SK-N-SH (cell line): ENCODE data around the gene C18orf63. TPM values are rescaled to one million over a fixed set of nuclear protein-coding genes. Genes with fewer than 3 reads are reported as not detected.

Experiments used
- CTCF ChIA-PET: fragments of 300-600, 350-600 bp; formaldehyde crosslinking; extraction: SDS; loops from one replicate; lab custom pipeline; 2021; lab: Yijun Ruan, JAX
- POLR2A ChIA-PET: fragments of 350-600 bp; sonication (Branson Sonifier 250); formaldehyde crosslinking; extraction: SDS; loops from one replicate; lab custom pipeline; 2020; ENCODE audit warnings: antibody characterized with exemption, inconsistent platforms; lab: Yijun Ruan, JAX
- DNase-seq: peaks from one replicate; pipeline ENCODE4 v3.0.0; 2012
- H2AFZ ChIP-seq: fragments of 200-600 bp; sonication (generic); 2 replicates; pipeline ENCODE4 v1.8.1; 2016; ENCODE audit warnings: antibody characterized with exemption, mild to moderate bottlenecking, low read depth
- H3F3A ChIP-seq: fragments of 200-600 bp; sonication (generic); replicated peaks from 2 replicates; pipeline ENCODE3; 2016; ENCODE audit warnings: antibody characterized with exemption, mild to moderate bottlenecking; ENCODE audit not compliant: insufficient read depth
- H3K27ac ChIP-seq, 2 experiments: fragments of 200-500 bp in 1 of 2; fragments of 200-600 bp in 1 of 2; sonication (Bioruptor generic) in 1 of 2; sonication (generic), shearing (Covaris generic) in 1 of 2; 2 replicates each; pipeline versions ENCODE4 v1.5.1 to v1.6.1; 2014 to 2016; ENCODE audit warnings: low read depth in 2 of 2, inconsistent platforms in 1 of 2, low read length in 1 of 2, mild to moderate bottlenecking in 1 of 2, mixed read lengths in 1 of 2
- H3K27me3 ChIP-seq: fragments of 200-600 bp; sonication (generic), shearing (Covaris generic); 2 replicates; pipeline ENCODE4 v1.6.1; 2016; ENCODE audit warnings: mixed run types; ENCODE audit not compliant: insufficient read depth
- H3K36me3 ChIP-seq, 2 experiments: fragments of 200-500 bp in 1 of 2; fragments of 200-600 bp in 1 of 2; sonication (Bioruptor generic) in 1 of 2; sonication (generic) in 1 of 2; replicated peaks in 1 of 2; 2 replicates each; pipeline versions ENCODE3 to v1.5.1; 2014 to 2016; ENCODE audit warnings: low read length in 1 of 2, mild to moderate bottlenecking in 1 of 2; ENCODE audit not compliant: insufficient read depth in 2 of 2, control insufficient read depth in 1 of 2
- H3K4me1 ChIP-seq, 2 experiments: fragments of 200-500 bp in 1 of 2; fragments of 200-600 bp in 1 of 2; sonication (Bioruptor generic) in 1 of 2; sonication (generic), shearing (Covaris generic) in 1 of 2; 2 replicates each; pipeline versions ENCODE4 v1.5.1 to v1.6.1; 2014 to 2016; ENCODE audit warnings: low read depth in 1 of 2, low read length in 1 of 2, mixed run types in 1 of 2; ENCODE audit not compliant: insufficient read depth in 2 of 2, control insufficient read depth in 1 of 2
- H3K4me2 ChIP-seq: fragments of 200-600 bp; sonication (generic), shearing (Covaris generic); 2 replicates; pipeline ENCODE4 v1.6.1; 2017; ENCODE audit warnings: mixed run types
- H3K4me3 ChIP-seq, 2 experiments: fragments of 200-500 bp in 1 of 2; fragments of 200-600 bp in 1 of 2; sonication (Bioruptor generic) in 1 of 2; sonication (generic), shearing (Covaris generic) in 1 of 2; 2 replicates each; pipeline versions ENCODE4 v1.5.1 to v1.8.1; 2014 to 2016; ENCODE audit warnings: low read depth in 2 of 2, inconsistent platforms in 1 of 2, low read length in 1 of 2, mild to moderate bottlenecking in 1 of 2, mixed read lengths in 1 of 2, moderate library complexity in 1 of 2
- H3K79me2 ChIP-seq: fragments of 200-600 bp; sonication (generic); 2 replicates; pipeline ENCODE4 v1.8.1; 2017; ENCODE audit warnings: mild to moderate bottlenecking; ENCODE audit not compliant: insufficient read depth
- H3K9ac ChIP-seq: fragments of 200-600 bp; sonication (generic); 2 replicates; pipeline ENCODE4 v1.6.1; 2017; ENCODE audit warnings: mixed run types
- H3K9me2 ChIP-seq: fragments of 200-600 bp; sonication (generic); 2 replicates; pipeline ENCODE4 v1.6.1; 2017; ENCODE audit warnings: mixed run types
- H3K9me3 ChIP-seq: fragments of 200-600 bp; sonication (generic); 2 replicates; pipeline ENCODE4 v1.6.1; 2017; ENCODE audit warnings: mixed run types, mild to moderate bottlenecking, moderate library complexity
- H4K20me1 ChIP-seq: fragments of 200-600 bp; sonication (generic); 2 replicates; pipeline ENCODE4 v1.6.1; 2017; ENCODE audit warnings: mild to moderate bottlenecking, mixed run types; ENCODE audit not compliant: insufficient read depth
- CHD2 ChIP-seq: fragments of 150-350 bp; IDR thresholded peaks from 2 replicates; pipeline ENCODE4 v1.6.1; 2018; ENCODE audit warnings: low read length; ENCODE audit not compliant: partially characterized antibody
- EP300 ChIP-seq, 2 experiments: IDR thresholded peaks; 2 replicates each; pipeline versions ENCODE4 v1.4.0 to v1.6.1; 2012; ENCODE audit warnings: borderline replicate concordance in 1 of 2, low read depth in 1 of 2, low read length in 1 of 2
- FOXJ3 ChIP-seq: sonication (generic); formaldehyde crosslinking; IDR thresholded peaks from 2 replicates; pipeline ENCODE4 v1.5.1; 2020; ENCODE audit warnings: mild to moderate bottlenecking, missing genetic modification reagents
- FOXM1 ChIP-seq: IDR thresholded peaks from 2 replicates; pipeline ENCODE4 v1.4.0; 2012; ENCODE audit warnings: low read depth, mild to moderate bottlenecking
- GABPA ChIP-seq: IDR thresholded peaks from 2 replicates; pipeline ENCODE4 v1.4.0; 2012; ENCODE audit warnings: low read depth, mild to moderate bottlenecking
- JUND ChIP-seq: IDR thresholded peaks from 2 replicates; pipeline ENCODE4 v1.4.0; 2012
- NRF1 ChIP-seq: IDR thresholded peaks from 2 replicates; pipeline ENCODE4 v1.6.1; 2012; ENCODE audit warnings: low read depth, mild to moderate bottlenecking, low read length
- POLR2AphosphoS5 ChIP-seq: IDR thresholded peaks from 2 replicates; pipeline ENCODE4 v1.6.1; 2012; ENCODE audit warnings: low read depth, low read length
- RCOR1 ChIP-seq: fragments of 150-350 bp; IDR thresholded peaks from 2 replicates; pipeline ENCODE4 v1.6.1; 2017; ENCODE audit warnings: antibody characterized with exemption, low read length
- RFX5 ChIP-seq: IDR thresholded peaks from 2 replicates; pipeline ENCODE4 v1.6.1; 2012; ENCODE audit warnings: mild to moderate bottlenecking, improper control_type of control experiment, low read length
- SIN3A ChIP-seq: IDR thresholded peaks from 2 replicates; pipeline ENCODE4 v1.6.1; 2012; ENCODE audit warnings: low read depth, mild to moderate bottlenecking, low read length, moderate library complexity, borderline replicate concordance
- TCF12 ChIP-seq: IDR thresholded peaks from 2 replicates; pipeline ENCODE4 v1.4.0; 2012
- TEAD4 ChIP-seq: IDR thresholded peaks from 2 replicates; pipeline ENCODE4 v1.4.0; 2012; ENCODE audit warnings: mild to moderate bottlenecking, borderline replicate concordance; ENCODE audit not compliant: insufficient read depth
- WGBS: methylation state at CpG from one replicate; pipeline ENCODE4 v1.1.6; 2017; ENCODE audit warnings: low lambda C conversion rate; 5-methylcytosine and 5-hydroxymethylcytosine counted together
- polyA plus RNA-seq, 3 experiments: library from polyadenylated mRNA; depleted of rRNA; stranded (reverse); fragments of >200 nt; gene quantifications; 2 replicates each; pipeline ENCODE4 v1.2.3, GENCODE V29; 2012
- TF ChIP-seq, protein P1 (sequence below): IDR thresholded peaks from 2 replicates; pipeline ENCODE4 v1.4.0; 2012; ENCODE audit warnings: low read depth, borderline replicate concordance
- TF ChIP-seq, protein P2 (sequence below): IDR thresholded peaks from 2 replicates; pipeline ENCODE4 v1.6.1; 2012; ENCODE audit warnings: mild to moderate bottlenecking, low read depth, low read length, moderate library complexity
- TF ChIP-seq, protein P3 (sequence below): fragments of 200-600 bp; sonication (generic); IDR thresholded peaks from 2 replicates; pipeline ENCODE4 v1.6.1; 2017; ENCODE audit warnings: antibody characterized with exemption, mild to moderate bottlenecking, moderate library complexity
- TF ChIP-seq, protein P4 (sequence below): IDR thresholded peaks from 2 replicates; pipeline ENCODE4 v1.4.0; 2012; ENCODE audit warnings: low read depth
- TF ChIP-seq, protein P5 (sequence below): fragments of 150-350 bp; IDR thresholded peaks from 2 replicates; pipeline ENCODE4 v1.6.1; 2017; ENCODE audit warnings: antibody characterized with exemption, low read length, low read depth, borderline replicate concordance

The C18orf63 gene
- polyA plus RNA-seq, 1 of the 3 experiments (the other 2 are of a cell fraction): not detected

DNA sequence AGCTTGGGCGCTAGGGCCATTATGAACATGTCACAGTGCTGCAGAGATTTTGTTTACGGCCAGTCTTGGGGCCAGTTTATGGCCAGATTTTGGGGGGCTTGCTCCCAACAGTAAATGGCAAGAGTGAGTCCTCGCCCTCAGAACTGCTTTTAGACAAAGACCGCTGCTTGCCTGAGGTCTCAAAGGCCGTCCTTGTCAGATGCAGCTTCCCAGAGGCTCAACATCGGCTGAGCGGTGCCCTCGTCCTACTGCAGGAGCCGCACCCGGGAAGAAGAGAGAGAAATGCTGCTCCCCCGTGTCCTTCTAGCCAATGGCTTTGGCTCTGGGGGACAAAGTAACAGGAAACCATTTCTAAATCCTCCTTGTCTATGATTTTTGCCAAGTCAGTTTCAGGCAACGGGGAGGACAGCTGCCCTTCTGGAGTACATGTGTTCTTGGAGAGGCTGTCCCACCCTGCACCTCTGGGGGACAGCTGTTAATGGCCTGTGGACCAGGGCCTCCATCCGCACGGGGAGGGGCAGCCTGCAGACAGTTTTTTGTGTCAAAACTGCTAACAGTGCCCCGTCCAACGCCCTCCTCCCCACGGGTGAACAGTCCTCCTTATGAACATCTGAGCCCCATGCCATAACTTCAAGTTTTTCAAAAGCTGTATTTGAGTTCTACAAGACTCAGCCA, 66.1 kb downstream of the C18orf63 start:
- H3K9me3 ChIP-seq: no peaks in the 10 kb centered on the region
- ChIA-PET POLR2A (no interaction called here), CTCF (no interaction called here)
- H3K4me3 ChIP-seq: no peak overlapping the region
- H3K79me2 ChIP-seq: no peaks in the 10 kb centered on the region
- no peaks in the 10 kb centered on the region for H4K20me1 ChIP-seq
- H3F3A ChIP-seq: no peaks in the 10 kb centered on the region
- DNase-seq: no peak
- H3K27ac ChIP-seq: no peak overlapping the region
- WGBS: 2% methylated on average over 7 of the region's 17 CpGs
- H3K4me2 ChIP-seq: no peak overlapping the region
- H2AFZ ChIP-seq: no peak overlapping the region
- H3K36me3 ChIP-seq: no peaks in the 10 kb centered on the region
- H3K9me2 ChIP-seq: no peaks in the 10 kb centered on the region
- no peak for TF ChIP-seq JUND
- no peak for TF ChIP-seq FOXM1
- TF ChIP-seq, all 33 proteins: peak for 0
- Histone ChIP-seq H3K27me3 (peaks cover 35% of the 10 kb centered on the region), H3K9ac (no peak overlapping the region), H3K4me1 (no peaks in the 10 kb centered on the region)

DNA sequence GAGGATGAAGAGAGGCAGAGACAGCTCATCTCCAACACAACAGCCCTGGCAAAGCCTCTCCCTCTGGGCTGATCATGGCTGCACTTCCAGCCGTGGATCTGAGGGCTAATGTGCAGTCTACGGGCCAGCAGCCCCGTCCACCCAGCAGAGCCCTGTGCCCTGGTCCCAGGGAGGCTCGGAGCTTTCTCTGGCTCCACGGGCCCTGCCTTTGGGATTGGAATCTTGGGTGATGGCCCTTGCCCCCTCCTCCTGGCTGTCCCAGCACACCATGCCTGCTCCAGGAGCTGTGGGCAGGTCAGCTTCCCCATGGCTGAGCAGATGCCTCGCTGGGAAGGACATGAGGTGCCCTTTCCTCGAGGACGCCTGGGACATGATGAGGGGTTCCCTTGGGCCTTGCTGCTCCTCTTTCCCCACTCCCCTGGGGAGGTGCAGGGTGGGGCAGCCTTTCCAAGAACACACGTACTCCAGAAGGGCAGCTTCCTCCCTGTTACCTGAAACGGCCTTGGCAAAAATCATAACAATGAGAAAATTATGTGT, 66.9 kb downstream of the C18orf63 start:
- Histone ChIP-seq H3K4me3 (no peak overlapping the region), H4K20me1 (no peaks in the 10 kb centered on the region), H3K4me1 (no peaks in the 10 kb centered on the region), H3K27ac (no peak overlapping the region), H3K9me3 (no peaks in the 10 kb centered on the region), H3K9ac (no peak overlapping the region), H3K36me3 (no peaks in the 10 kb centered on the region), H3F3A (no peaks in the 10 kb centered on the region), H3K79me2 (no peaks in the 10 kb centered on the region), H3K27me3 (peaks cover 35% of the 10 kb centered on the region), H2AFZ (no peak overlapping the region), H3K9me2 (no peaks in the 10 kb centered on the region), H3K4me2 (no peak overlapping the region)
- no peak for DNase-seq
- ChIA-PET POLR2A (no interaction called here), CTCF (interaction anchor here (0.9 kb wide), 1 partner anchor 169 kb away, joined by 3 read pairs; no protein-coding TSS in a partner anchor)
- 2% methylated on average over 10 of the region's 10 CpGs for WGBS
- TF ChIP-seq NRF1: no peak
- TF ChIP-seq RCOR1: no peak
- TF ChIP-seq, protein P1, sequence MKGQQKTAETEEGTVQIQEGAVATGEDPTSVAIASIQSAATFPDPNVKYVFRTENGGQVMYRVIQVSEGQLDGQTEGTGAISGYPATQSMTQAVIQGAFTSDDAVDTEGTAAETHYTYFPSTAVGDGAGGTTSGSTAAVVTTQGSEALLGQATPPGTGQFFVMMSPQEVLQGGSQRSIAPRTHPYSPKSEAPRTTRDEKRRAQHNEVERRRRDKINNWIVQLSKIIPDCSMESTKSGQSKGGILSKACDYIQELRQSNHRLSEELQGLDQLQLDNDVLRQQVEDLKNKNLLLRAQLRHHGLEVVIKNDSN: no peak
- no peak for TF ChIP-seq TCF12
- TF ChIP-seq, protein P2, sequence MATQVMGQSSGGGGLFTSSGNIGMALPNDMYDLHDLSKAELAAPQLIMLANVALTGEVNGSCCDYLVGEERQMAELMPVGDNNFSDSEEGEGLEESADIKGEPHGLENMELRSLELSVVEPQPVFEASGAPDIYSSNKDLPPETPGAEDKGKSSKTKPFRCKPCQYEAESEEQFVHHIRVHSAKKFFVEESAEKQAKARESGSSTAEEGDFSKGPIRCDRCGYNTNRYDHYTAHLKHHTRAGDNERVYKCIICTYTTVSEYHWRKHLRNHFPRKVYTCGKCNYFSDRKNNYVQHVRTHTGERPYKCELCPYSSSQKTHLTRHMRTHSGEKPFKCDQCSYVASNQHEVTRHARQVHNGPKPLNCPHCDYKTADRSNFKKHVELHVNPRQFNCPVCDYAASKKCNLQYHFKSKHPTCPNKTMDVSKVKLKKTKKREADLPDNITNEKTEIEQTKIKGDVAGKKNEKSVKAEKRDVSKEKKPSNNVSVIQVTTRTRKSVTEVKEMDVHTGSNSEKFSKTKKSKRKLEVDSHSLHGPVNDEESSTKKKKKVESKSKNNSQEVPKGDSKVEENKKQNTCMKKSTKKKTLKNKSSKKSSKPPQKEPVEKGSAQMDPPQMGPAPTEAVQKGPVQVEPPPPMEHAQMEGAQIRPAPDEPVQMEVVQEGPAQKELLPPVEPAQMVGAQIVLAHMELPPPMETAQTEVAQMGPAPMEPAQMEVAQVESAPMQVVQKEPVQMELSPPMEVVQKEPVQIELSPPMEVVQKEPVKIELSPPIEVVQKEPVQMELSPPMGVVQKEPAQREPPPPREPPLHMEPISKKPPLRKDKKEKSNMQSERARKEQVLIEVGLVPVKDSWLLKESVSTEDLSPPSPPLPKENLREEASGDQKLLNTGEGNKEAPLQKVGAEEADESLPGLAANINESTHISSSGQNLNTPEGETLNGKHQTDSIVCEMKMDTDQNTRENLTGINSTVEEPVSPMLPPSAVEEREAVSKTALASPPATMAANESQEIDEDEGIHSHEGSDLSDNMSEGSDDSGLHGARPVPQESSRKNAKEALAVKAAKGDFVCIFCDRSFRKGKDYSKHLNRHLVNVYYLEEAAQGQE: no peak
- no peak for TF ChIP-seq EP300 (IDR thresholded peaks at IDR 0.05; ENCODE audit: borderline replicate concordance in 1 of 2, low read depth in 1 of 2, low read length in 1 of 2)
- no peak for TF ChIP-seq GABPA
- no peak for TF ChIP-seq TEAD4
- TF ChIP-seq SIN3A: no peak
- TF ChIP-seq POLR2AphosphoS5: no peak
- no peak for TF ChIP-seq CHD2
- TF ChIP-seq, protein P3, sequence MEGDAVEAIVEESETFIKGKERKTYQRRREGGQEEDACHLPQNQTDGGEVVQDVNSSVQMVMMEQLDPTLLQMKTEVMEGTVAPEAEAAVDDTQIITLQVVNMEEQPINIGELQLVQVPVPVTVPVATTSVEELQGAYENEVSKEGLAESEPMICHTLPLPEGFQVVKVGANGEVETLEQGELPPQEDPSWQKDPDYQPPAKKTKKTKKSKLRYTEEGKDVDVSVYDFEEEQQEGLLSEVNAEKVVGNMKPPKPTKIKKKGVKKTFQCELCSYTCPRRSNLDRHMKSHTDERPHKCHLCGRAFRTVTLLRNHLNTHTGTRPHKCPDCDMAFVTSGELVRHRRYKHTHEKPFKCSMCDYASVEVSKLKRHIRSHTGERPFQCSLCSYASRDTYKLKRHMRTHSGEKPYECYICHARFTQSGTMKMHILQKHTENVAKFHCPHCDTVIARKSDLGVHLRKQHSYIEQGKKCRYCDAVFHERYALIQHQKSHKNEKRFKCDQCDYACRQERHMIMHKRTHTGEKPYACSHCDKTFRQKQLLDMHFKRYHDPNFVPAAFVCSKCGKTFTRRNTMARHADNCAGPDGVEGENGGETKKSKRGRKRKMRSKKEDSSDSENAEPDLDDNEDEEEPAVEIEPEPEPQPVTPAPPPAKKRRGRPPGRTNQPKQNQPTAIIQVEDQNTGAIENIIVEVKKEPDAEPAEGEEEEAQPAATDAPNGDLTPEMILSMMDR: no peak
- TF ChIP-seq RFX5: no peak
- TF ChIP-seq, protein P4, sequence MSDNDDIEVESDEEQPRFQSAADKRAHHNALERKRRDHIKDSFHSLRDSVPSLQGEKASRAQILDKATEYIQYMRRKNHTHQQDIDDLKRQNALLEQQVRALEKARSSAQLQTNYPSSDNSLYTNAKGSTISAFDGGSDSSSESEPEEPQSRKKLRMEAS: no peak
- no peak for TF ChIP-seq FOXJ3 (CRISPR knock-in tag)
- TF ChIP-seq, protein P5, sequence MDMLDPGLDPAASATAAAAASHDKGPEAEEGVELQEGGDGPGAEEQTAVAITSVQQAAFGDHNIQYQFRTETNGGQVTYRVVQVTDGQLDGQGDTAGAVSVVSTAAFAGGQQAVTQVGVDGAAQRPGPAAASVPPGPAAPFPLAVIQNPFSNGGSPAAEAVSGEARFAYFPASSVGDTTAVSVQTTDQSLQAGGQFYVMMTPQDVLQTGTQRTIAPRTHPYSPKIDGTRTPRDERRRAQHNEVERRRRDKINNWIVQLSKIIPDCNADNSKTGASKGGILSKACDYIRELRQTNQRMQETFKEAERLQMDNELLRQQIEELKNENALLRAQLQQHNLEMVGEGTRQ: no peak
